GM10266 (cell line): ENCODE measurements around the gene PPP3R2.
A peak's percentile ranks its signal among the peaks of the same experiment; 100 is the strongest.
"Not testable (repeated sequence)": the region's sequence is repeated elsewhere in the genome, so short reads cannot be mapped to it uniquely, and the experiment has no call there.

Experiments used
- DNase-seq: peaks from one replicate; pipeline ENCODE4 v3.0.0; 2012; ENCODE audit errors: extremely low spot score
- TF ChIP-seq, protein P1 (sequence below): IDR thresholded peaks from 2 replicates; pipeline ENCODE4 v1.5.1; 2012; ENCODE audit warnings: mild to moderate bottlenecking, low read depth; ENCODE audit not compliant: control insufficient read depth, insufficient read depth; ENCODE audit errors: missing control alignments

PPP3R2 gene

GRCh38 chr9:101605547-101605946, 10.8 kb upstream of the PPP3R2 start:
- DNase-seq = no peak
- TF ChIP-seq, protein P1, sequence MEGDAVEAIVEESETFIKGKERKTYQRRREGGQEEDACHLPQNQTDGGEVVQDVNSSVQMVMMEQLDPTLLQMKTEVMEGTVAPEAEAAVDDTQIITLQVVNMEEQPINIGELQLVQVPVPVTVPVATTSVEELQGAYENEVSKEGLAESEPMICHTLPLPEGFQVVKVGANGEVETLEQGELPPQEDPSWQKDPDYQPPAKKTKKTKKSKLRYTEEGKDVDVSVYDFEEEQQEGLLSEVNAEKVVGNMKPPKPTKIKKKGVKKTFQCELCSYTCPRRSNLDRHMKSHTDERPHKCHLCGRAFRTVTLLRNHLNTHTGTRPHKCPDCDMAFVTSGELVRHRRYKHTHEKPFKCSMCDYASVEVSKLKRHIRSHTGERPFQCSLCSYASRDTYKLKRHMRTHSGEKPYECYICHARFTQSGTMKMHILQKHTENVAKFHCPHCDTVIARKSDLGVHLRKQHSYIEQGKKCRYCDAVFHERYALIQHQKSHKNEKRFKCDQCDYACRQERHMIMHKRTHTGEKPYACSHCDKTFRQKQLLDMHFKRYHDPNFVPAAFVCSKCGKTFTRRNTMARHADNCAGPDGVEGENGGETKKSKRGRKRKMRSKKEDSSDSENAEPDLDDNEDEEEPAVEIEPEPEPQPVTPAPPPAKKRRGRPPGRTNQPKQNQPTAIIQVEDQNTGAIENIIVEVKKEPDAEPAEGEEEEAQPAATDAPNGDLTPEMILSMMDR = no peak

DNA sequence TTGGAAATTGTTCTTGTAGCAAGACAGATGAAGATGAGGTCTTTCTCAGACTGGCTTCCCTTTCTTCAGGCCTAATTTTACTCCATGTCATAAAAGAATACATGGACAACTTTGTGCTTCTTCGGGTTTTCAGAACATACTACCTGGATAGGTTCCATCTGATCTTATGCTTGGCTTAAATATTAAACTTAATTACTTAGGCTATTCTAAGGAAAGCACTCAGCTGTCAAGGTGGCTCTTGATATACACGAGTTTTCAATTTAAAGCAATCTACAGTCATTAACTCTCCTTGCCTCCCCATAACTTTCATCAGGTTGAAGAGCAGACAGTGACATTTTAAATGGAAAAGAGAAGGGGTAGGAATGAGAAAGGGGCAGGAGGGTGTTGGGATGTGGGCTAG, 9.5 kb upstream of the PPP3R2 start:
- TF ChIP-seq, protein P1 = no peak
- no peak for DNase-seq

DNA sequence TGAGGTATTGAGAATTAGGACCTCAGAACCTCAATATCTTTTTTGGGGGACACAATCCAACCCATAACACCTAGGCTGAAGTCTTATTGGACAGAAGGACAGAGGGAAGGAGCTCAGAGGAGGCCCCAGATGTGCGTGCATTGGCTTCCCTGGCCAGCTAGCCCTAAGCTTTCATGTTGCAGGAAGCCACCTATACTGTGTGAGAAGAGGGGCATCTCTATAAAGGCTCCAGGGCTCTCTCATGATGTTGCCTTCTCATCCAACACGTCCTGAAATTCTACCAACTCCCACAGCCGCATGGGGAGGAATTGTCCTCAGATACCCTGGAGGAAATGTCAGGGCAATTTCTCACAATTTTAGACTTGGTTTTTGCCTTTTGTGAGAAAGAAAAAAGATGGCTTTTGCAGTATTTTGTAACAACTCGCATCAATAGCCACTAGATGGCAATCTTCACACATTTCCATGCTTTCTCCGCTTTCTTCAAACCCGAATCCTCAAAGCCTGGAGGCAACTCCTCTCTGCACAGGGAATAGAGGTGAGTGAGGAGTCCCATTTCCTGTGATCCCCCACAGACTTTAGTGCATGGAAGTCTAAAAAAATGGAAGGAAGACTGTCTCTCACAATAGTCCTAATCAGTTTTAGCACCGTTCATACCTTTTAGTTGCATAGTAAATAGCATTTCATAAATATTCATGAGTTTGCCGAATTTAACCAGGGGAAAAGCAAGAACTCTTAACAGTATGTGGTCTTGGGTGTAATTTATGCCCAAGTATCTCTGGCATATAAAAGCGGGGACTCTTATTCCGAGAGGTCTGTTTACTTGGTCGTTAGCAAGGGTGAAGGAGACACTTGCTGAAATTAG, 7.4 kb upstream of the PPP3R2 start:
- TF ChIP-seq, protein P1 = peak; percentile 56
- peak; percentile 47 for DNase-seq

DNA sequence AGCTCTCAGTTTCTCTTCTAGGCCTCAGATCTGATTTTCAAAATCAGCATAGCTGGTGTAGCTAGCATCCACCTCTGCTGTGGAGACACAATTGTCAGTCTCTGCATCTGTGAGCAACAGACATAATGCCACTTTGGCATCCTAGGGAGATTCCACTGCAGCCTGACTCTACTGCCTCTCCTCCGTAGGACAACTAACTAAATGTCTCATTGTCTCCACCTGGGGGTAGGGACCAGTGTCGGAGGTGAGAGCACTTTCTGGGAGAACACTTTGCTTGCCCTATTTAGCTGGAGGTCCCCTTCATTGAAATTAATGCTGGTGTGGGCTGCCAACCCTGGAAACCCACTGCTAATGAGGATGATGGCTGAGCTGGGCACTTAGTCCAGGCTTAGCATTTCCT, 1.4 kb downstream of the PPP3R2 start:
- DNase-seq = no peak
- TF ChIP-seq, protein P1 = no peak

- TF ChIP-seq, protein P1 = no peak
- DNase-seq = no peak
Observed at GRCh38 chr9:101592788-101593187, 2.0 kb downstream of the PPP3R2 start.

DNA sequence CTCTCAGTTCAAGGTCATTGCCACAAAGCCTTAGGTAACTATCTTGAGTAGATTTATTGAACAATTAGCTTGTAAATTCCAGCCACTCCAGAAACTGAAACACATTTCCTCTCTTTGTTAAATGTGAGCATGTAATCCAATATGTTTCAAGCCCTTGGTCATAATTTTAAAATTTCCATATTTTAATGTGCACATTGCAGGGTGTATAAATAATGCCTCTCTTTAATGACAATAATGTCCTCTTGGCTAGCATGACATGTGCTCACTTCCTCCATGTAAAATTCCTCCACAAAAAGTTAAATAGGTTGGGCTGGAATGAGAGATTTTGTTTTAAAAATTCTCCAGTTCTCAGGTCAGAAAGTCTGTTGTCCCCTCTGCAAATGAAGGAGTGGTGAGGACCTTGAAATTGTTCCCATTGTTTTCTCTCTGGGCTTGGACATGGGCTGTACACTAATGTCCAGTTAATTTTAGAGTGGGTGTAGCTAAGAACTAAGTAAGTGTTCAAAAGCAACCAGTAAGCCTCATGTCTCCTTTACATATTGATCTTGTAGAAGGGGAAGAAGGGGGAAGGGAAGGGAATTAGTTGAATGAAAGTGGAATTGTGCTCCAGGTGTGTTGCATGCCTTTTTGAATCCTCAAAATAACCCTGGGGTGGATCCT, 2.9 kb downstream of the PPP3R2 start:
- DNase-seq = no peak
- TF ChIP-seq, protein P1 = no peak

DNA sequence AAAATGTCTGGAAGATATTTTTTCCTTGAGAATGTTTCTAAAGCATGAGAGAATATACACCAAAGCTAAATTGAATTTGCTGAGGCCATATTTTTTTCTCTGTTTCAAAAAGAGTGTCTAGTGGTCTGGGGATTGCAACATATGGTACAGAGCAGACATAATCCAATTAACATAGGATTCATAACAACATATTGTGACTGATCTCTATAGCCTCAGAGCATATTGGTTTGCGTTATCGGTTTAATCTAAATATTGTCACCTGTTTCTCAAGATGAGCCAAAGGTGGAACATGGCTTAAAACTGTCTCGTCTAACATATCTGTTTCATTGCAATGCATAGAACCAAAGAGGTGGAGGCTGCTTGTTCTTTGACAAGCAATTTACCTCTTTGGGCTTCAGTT, 3.9 kb downstream of the PPP3R2 start:
- DNase-seq = no peak
- TF ChIP-seq, protein P1 = no peak

DNA sequence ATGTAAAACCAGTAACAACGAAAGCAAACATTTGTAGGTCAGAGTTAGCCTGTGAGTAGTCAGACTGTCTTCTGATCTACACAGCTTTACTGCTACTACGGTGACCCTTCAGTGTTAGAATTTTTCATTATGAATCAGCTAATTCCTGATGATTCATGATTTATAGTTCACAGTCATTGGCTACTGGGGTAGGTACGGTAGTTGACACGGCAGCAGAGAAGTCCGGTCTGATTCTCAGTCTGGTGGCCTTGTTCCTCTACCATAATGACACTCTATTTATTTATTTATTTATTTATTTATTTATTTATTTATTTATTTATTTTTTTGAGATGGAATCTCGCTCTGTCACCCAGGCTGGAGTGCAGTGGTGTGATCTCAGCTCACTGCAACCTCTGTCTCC, 4.7 kb downstream of the PPP3R2 start:
- not testable (repeated sequence) for DNase-seq
